Measurements from ENCODE around the gene DENND1C. TPM values are rescaled to one million over a fixed set of nuclear protein-coding genes. Genes with fewer than 3 reads are reported as not detected.
"Not testable (repeated sequence)": the region's sequence is repeated elsewhere in the genome, so short reads cannot be mapped to it uniquely, and the experiment has no call there.

Gene DENND1C
- polyA plus RNA-seq, 1 donor from 2014 or later, result 0.17 TPM

GRCh38 chr19:6509118-6509971 is 27.8 kb upstream of the DENND1C start:
- no peaks in the 10 kb centered on the region for H3K79me2 ChIP-seq (replicated peaks; ENCODE audit: insufficient read depth, low read length)
- no peaks in the 10 kb centered on the region for H3K36me3 ChIP-seq (ENCODE audit: insufficient read depth, low read length)
- no peak for TF ChIP-seq CTCF (IDR thresholded peaks at IDR 0.05; ENCODE audit: poor library complexity, severe bottlenecking)
- no peak for TF ChIP-seq POLR2AphosphoS5 (IDR thresholded peaks at IDR 0.05)
- no peak overlapping the region for H3K4me3 ChIP-seq (ENCODE audit: low read length)
- no peak overlapping the region for H3K4me2 ChIP-seq (ENCODE audit: low read length)
- H2AFZ ChIP-seq (ENCODE audit: low read depth, low read length), result no peak overlapping the region
- H3K9me2 ChIP-seq (ENCODE audit: insufficient read depth, low read length), result no peaks in the 10 kb centered on the region
- no peaks in the 10 kb centered on the region for H4K20me1 ChIP-seq (ENCODE audit: insufficient read depth)
- H3K27ac ChIP-seq (ENCODE audit: low read length), result no peak overlapping the region
- no peak overlapping the region for H3K9ac ChIP-seq (ENCODE audit: low read length)
- H3K27me3 ChIP-seq (ENCODE audit: insufficient read depth, low read depth, low read length), result no peaks in the 10 kb centered on the region
- H3K9me3 ChIP-seq (ENCODE audit: low read length), result no peaks in the 10 kb centered on the region
- H3F3A ChIP-seq (ENCODE audit: insufficient read depth, low read length, poor library complexity, severe bottlenecking), result no peaks in the 10 kb centered on the region

GRCh38 chr19:6508028-6508771 is 26.6 kb upstream of the DENND1C start:
- H3K79me2 ChIP-seq (replicated peaks; ENCODE audit: insufficient read depth, low read length); H3K9me3 ChIP-seq (ENCODE audit: low read length); H3K27me3 ChIP-seq (ENCODE audit: insufficient read depth, low read depth, low read length); H4K20me1 ChIP-seq (ENCODE audit: insufficient read depth); H3K4me3 ChIP-seq (ENCODE audit: low read length); H3K36me3 ChIP-seq (ENCODE audit: insufficient read depth, low read length); H3K9ac ChIP-seq (ENCODE audit: low read length); H3F3A ChIP-seq (ENCODE audit: insufficient read depth, low read length, poor library complexity, severe bottlenecking); H2AFZ ChIP-seq (ENCODE audit: low read depth, low read length); H3K4me2 ChIP-seq (ENCODE audit: low read length); H3K9me2 ChIP-seq (ENCODE audit: insufficient read depth, low read length); H3K27ac ChIP-seq (ENCODE audit: low read length): not testable (repeated sequence)

- Histone ChIP-seq H3K36me3 (ENCODE audit: insufficient read depth, low read length) (no peaks in the 10 kb centered on the region), H3K4me3 (ENCODE audit: low read length) (no peak overlapping the region), H3K9me2 (ENCODE audit: insufficient read depth, low read length) (no peaks in the 10 kb centered on the region), H4K20me1 (ENCODE audit: insufficient read depth) (no peaks in the 10 kb centered on the region), H3K4me2 (ENCODE audit: low read length) (no peak overlapping the region), H2AFZ (ENCODE audit: low read depth, low read length) (no peak overlapping the region), H3K9ac (ENCODE audit: low read length) (no peak overlapping the region), H3K79me2 (replicated peaks; ENCODE audit: insufficient read depth, low read length) (peaks cover 7% of the 10 kb centered on the region), H3K9me3 (ENCODE audit: low read length) (no peaks in the 10 kb centered on the region), H3F3A (ENCODE audit: insufficient read depth, low read length, poor library complexity, severe bottlenecking) (no peaks in the 10 kb centered on the region), H3K27me3 (ENCODE audit: insufficient read depth, low read depth, low read length) (no peaks in the 10 kb centered on the region), H3K27ac (ENCODE audit: low read length) (no peak overlapping the region)
- TF ChIP-seq CTCF (IDR thresholded peaks at IDR 0.05; ENCODE audit: poor library complexity, severe bottlenecking) (no peak), EZH2 (IDR thresholded peaks at IDR 0.05; ENCODE audit: borderline replicate concordance, insufficient read depth, low read length, poor library complexity, severe bottlenecking) (no peak), MXI1 (conservative IDR thresholded peaks at IDR 0.05; ENCODE audit: poor library complexity, severe bottlenecking) (no peak), POLR2AphosphoS5 (IDR thresholded peaks at IDR 0.05) (no peak), RAD21 (conservative IDR thresholded peaks at IDR 0.05) (no peak)
Measured at GRCh38 chr19:6503407-6504201, 22.0 kb upstream of the DENND1C start.
